ENCODE measurements around the gene FRAS1.

DNA sequence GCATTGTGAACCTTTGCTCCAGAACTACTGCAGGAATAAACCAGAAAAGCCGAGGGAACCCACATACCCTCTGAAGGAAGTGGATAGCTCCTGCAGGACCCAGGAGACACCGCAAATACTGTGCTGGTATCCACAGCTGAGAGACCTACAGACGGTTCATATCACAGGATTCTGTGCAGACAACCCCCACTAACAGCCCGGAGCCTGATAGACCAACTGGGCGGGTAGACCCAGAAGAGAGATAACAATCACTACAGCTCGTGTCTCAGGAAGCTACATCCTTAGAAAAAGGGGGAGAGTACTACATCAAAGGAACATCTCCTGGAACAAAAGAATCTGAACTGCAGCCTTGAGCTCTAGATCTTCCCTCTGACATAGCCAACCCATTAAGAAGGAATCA, 150.8 kb downstream of the FRAS1 start:
- TF ChIP-seq, protein P1, sequence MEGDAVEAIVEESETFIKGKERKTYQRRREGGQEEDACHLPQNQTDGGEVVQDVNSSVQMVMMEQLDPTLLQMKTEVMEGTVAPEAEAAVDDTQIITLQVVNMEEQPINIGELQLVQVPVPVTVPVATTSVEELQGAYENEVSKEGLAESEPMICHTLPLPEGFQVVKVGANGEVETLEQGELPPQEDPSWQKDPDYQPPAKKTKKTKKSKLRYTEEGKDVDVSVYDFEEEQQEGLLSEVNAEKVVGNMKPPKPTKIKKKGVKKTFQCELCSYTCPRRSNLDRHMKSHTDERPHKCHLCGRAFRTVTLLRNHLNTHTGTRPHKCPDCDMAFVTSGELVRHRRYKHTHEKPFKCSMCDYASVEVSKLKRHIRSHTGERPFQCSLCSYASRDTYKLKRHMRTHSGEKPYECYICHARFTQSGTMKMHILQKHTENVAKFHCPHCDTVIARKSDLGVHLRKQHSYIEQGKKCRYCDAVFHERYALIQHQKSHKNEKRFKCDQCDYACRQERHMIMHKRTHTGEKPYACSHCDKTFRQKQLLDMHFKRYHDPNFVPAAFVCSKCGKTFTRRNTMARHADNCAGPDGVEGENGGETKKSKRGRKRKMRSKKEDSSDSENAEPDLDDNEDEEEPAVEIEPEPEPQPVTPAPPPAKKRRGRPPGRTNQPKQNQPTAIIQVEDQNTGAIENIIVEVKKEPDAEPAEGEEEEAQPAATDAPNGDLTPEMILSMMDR (conservative IDR thresholded peaks at IDR 0.05; ENCODE audit: low read depth, low read length) = no peak
- TF ChIP-seq EZH2phosphoT487 (IDR thresholded peaks at IDR 0.05; ENCODE audit: borderline replicate concordance, low read length) (no peak), EZH2 (IDR thresholded peaks at IDR 0.05; ENCODE audit: low read length, unreplicated experiment) (no peak)

Data from PC-3 (cell line).